Common myeloid progenitor, CD34-positive (primary cell): Measurements from ENCODE around the gene CALHM3.

ENCODE experiments used
- CTCF ChIA-PET: fragments of 350-600 bp; sonication (Branson Sonifier 250); formaldehyde crosslinking; loops from one replicate; lab custom pipeline; 2021; ENCODE audit warnings: antibody characterized with exemption; lab: Charles Lee
- POLR2A ChIA-PET: fragments of 350-600 bp; sonication (Branson Sonifier 250); formaldehyde crosslinking; loops from one replicate; lab custom pipeline; 2021; ENCODE audit warnings: antibody characterized with exemption; lab: Charles Lee
- DNase-seq, 3 donors: peaks; one replicate each; pipeline versions ENCODE4 v3.0.0 to v3.0.0-alpha.2; 2013
- H3K27ac ChIP-seq, 2 experiments: 1 replicate in 1 of 2; 2 replicates in 1 of 2; pipeline ENCODE4 v1.7.0; 2013; ENCODE audit warnings: inconsistent platforms in 2 of 2, low read length in 2 of 2, mild to moderate bottlenecking in 2 of 2, low read depth in 1 of 2, moderate library complexity in 1 of 2; ENCODE audit not compliant: severe bottlenecking in 2 of 2, insufficient read depth in 1 of 2, poor library complexity in 1 of 2
- H3K27me3 ChIP-seq, 5 experiments: replicated peaks in 2 of 5; 1 replicate in 3 of 5; 2 replicates in 2 of 5; pipeline versions ENCODE4 v1.6.1 to v1.7.0; 2013; ENCODE audit warnings: low read length in 4 of 5, mild to moderate bottlenecking in 2 of 5, moderate library complexity in 2 of 5, inconsistent platforms in 1 of 5; ENCODE audit not compliant: insufficient read depth in 5 of 5, control insufficient read depth in 4 of 5
- H3K36me3 ChIP-seq, 4 experiments: 1 replicate in 2 of 4; 2 replicates in 2 of 4; pipeline versions ENCODE4 v1.6.1 to v1.7.0; 2013; ENCODE audit warnings: low read length in 3 of 4, control low read depth in 1 of 4, mild to moderate bottlenecking in 1 of 4; ENCODE audit not compliant: control insufficient read depth in 4 of 4, insufficient read depth in 4 of 4
- H3K4me1 ChIP-seq, 4 experiments: 1 replicate in 3 of 4; 2 replicates in 1 of 4; pipeline versions ENCODE4 v1.6.1 to v1.7.1; 2013; ENCODE audit warnings: low read length in 3 of 4, mild to moderate bottlenecking in 3 of 4, control low read depth in 1 of 4, inconsistent platforms in 1 of 4, moderate library complexity in 1 of 4; ENCODE audit not compliant: control insufficient read depth in 4 of 4, insufficient read depth in 4 of 4; ENCODE audit errors: control extremely low read depth in 1 of 4
- H3K4me3 ChIP-seq, 7 experiments: 1 replicate in 4 of 7; 2 replicates in 3 of 7; pipeline versions ENCODE4 v1.5.1 to v1.7.0; 2013; ENCODE audit warnings: mild to moderate bottlenecking in 7 of 7, low read length in 6 of 7, moderate library complexity in 6 of 7, inconsistent platforms in 2 of 7, low read depth in 2 of 7, control low read depth in 1 of 7; ENCODE audit not compliant: insufficient read depth in 4 of 7, control insufficient read depth in 1 of 7; ENCODE audit errors: extremely low read depth in 1 of 7
- H3K9me3 ChIP-seq, 5 experiments: 1 replicate in 4 of 5; 2 replicates in 1 of 5; pipeline versions ENCODE4 v1.6.1 to v1.7.1; 2013; ENCODE audit warnings: low read length in 4 of 5, mild to moderate bottlenecking in 2 of 5, inconsistent platforms in 1 of 5, low read depth in 1 of 5, moderate library complexity in 1 of 5; ENCODE audit not compliant: control insufficient read depth in 4 of 5, insufficient read depth in 2 of 5; ENCODE audit errors: control extremely low read depth in 1 of 5
- WGBS: methylation state at CpG from one replicate; pipeline ENCODE4 v1.1.5; 2013; ENCODE audit not compliant: insufficient coverage; 5-methylcytosine and 5-hydroxymethylcytosine counted together

The CALHM3 gene

DNA sequence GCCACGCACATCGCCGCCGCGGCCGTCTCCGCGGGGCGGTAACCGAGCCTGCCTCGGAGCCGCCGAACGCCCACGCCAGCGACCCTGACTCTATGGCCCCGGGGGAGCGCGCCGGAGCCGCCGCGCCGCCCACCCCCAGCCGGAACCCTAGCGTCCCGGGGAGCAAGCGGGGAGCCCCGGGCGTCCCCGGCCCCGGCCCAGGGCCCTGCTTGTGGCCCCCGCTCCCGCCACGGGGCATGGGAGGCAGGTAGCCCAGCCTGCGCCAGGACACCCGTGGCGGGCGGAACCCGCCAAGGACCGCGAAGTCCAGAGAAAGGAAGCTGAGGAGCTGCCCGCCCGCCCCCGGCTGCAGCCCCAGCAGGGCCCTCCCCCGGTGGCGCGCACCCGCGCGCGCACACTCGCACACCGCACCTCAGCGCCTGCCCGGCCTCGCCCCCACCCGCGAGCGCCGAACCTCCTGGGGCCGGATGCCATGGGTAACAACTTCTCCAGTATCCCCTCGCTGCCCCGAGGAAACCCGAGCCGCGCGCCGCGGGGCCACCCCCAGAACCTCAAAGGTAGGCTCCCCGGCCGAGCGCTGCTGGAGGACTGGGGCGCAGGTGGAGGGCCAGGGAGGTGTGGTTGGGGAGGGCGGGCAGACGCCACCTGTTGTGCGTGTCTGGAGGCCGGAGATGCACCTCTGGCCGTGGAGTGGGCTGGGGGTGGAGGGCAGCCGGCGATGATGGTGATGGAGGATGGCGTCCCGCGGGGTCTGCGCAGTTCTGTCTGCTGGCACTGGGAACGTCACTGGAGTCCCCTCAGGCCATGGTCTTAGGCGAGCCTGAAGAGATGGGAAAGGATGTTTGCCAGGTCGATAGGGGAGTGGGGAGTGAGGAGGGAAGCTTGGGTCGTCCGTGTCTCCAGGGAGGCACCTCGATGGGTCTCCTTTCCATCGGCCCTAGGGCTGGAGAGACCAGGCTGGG lies 15.2 kb upstream of the CALHM3 start:
- no peaks in the 10 kb centered on the region for H3K36me3 ChIP-seq
- peak in 2 of 3 donors; percentile 46 to 51 for DNase-seq
- under 1% methylated on average over 72 of the region's 92 CpGs for WGBS
- ChIA-PET POLR2A (no interaction called here), CTCF (interaction anchor here (1.1 to 2.9 kb wide), 4 partner anchors 9 to 57 kb away, joined by 3 to 13 read pairs (median 4); no protein-coding TSS in a partner anchor)
- H3K4me1 ChIP-seq: peaks cover 0 to 18% (median 17%) of the 10 kb centered on the region in 4 experiments
- peak overlapping the region; percentile 32 to 71 (median 58) for H3K4me3 ChIP-seq
- no peak overlapping the region for H3K27ac ChIP-seq
- H3K27me3 ChIP-seq: peaks cover 2 to 63% (median 28%) of the 10 kb centered on the region in 5 experiments
- H3K9me3 ChIP-seq: no peaks in the 10 kb centered on the region

DNA sequence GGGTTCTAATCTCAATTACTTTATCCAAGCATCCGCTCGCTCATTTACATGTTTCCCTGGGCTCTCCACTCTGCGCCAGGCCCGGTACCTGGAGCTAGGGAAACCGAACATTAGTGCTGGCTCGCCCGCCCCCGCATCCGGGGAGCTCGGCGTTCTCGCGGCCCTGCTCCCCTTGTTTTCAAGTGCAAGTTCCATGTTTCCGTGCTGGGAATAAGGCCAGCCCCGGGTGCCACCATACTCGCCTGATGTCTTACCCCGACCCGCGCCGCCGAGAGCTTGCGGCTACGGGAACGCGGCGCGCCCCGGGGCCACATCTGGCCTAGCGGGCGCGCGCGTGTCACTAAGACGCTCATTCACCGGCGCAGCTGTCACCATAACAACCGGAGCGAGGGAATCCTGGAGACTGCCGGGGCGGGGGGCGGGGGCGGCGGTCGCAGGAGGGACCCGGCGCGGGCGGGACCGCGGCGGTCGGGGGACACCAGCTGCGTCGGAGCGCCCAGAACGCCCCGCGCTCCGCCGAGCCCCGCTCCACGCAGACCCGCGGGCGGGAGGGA lies 14.4 kb upstream of the CALHM3 start, which contains the start of gene NEURL1:
Gene NEURL1, plus strand, starts transcription at position 344 of the 554 bp plus-strand sequence. CDS start 683 bp downstream, outside the sequence.
- Histone ChIP-seq H3K36me3 (no peaks in the 10 kb centered on the region), H3K9me3 (no peaks in the 10 kb centered on the region), H3K27me3 (peaks cover 2 to 62% (median 28%) of the 10 kb centered on the region in 5 experiments), H3K4me1 (peaks cover 0 to 18% (median 17%) of the 10 kb centered on the region in 4 experiments), H3K27ac (no peak within 1 kb of the TSS), H3K4me3 (peak within 1 kb of the TSS; percentile 32 to 71 (median 58))
- WGBS: 4% methylated on average over 50 of the region's 65 CpGs
- DNase-seq: peak in 2 of 3 donors; percentile 51 to 68
- ChIA-PET CTCF (interaction anchor here (0.7 to 6.0 kb wide), 5 partner anchors 12 to 78 kb away, joined by 3 to 80 read pairs (median 3); partner anchors contain the start of gene CALHM1), POLR2A (no interaction called here)

DNA sequence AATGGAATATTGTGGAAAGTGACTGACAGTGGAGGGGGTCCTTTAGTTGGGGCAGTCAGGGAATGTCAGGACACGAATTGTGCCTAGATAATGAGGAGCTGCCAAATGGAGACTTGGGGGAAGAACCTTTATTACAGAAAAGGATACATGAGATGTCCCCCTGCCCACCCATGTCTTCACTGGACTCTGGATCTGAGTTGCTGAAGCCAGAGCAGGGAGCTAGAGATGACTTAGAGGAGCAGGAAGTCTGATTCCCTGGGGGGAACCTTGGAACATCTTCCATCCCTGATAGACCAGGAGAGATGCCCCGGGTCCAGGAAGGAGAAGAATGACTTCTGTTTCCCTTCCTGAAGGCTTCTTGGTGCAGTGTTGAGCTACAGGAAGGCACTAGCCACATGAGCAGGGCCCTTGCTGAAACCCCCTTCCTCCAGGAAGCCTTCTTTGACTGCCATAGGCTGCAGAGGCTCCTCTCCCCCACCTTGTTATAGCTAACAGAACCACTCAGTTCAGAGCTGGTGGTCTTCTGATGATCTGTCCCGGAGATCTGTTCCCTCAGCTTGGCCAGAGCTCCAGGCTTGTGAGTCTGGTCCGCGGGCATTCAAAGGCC lies 13.7 kb upstream of the CALHM3 start:
- POLR2A ChIA-PET: interaction anchor here (1.6 kb wide), 1 partner anchor 75 kb away, joined by 3 read pairs; no protein-coding TSS in a partner anchor
- H3K9me3 ChIP-seq: no peaks in the 10 kb centered on the region
- CTCF ChIA-PET: interaction anchor here (0.7 to 6.0 kb wide), 12 partner anchors 12 to 193 kb away, joined by 3 to 80 read pairs (median 3); partner anchors contain the start of gene CALHM1
- no peak for DNase-seq
- H3K27me3 ChIP-seq: peaks cover 2 to 59% (median 28%) of the 10 kb centered on the region in 5 experiments
- H3K4me1 ChIP-seq: peaks cover 0 to 18% (median 17%) of the 10 kb centered on the region in 4 experiments
- 82% methylated on average over 5 of the region's 5 CpGs for WGBS
- H3K4me3 ChIP-seq: peak overlapping the region in 1 of 7 experiments; percentile 34
- no peaks in the 10 kb centered on the region for H3K36me3 ChIP-seq
- no peak overlapping the region for H3K27ac ChIP-seq

DNA sequence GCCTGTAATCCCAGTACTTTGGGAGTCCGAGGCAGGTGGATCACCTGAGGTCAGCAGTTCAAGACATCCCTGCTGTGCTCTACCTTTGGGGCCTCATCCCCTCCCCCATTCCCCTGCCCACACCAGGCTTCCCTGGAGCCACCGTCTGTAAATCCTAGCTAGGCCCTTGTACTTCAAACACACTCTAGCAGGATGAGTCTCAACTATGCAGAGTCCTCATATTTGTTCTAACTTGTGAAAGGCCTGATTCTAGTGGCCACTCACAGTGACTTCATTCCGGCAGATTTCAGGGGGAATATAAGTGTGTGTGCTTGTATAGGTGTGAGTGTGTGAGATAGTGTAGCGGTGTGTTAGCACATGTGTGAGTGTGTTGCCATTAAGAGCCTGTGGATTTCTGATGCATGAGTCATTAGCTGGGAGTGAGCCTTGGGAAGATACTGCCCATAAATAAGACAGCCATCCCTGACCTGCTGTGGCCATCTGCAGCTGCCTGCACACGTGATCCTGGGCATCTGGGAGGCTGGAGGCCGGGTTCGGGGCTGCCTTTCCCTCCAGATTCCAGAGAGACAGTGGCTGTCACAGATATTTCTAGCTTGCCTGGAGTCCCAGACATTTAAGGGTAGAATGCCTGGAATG lies 12.8 kb upstream of the CALHM3 start:
- WGBS: 98% methylated on average over 5 of the region's 7 CpGs
- no peak for DNase-seq
- Histone ChIP-seq H3K27ac (no peak overlapping the region), H3K27me3 (peaks cover 2 to 50% (median 23%) of the 10 kb centered on the region in 5 experiments), H3K9me3 (no peaks in the 10 kb centered on the region), H3K4me1 (peaks cover 0 to 18% (median 17%) of the 10 kb centered on the region in 4 experiments), H3K4me3 (no peak overlapping the region), H3K36me3 (no peaks in the 10 kb centered on the region)
- ChIA-PET CTCF (interaction anchor here (0.8 to 6.0 kb wide), 12 partner anchors 9 to 194 kb away, joined by 3 to 80 read pairs (median 4); partner anchors contain the start of gene CALHM1), POLR2A (interaction anchor here (1.6 kb wide), 1 partner anchor 74 kb away, joined by 3 read pairs; no protein-coding TSS in a partner anchor)

DNA sequence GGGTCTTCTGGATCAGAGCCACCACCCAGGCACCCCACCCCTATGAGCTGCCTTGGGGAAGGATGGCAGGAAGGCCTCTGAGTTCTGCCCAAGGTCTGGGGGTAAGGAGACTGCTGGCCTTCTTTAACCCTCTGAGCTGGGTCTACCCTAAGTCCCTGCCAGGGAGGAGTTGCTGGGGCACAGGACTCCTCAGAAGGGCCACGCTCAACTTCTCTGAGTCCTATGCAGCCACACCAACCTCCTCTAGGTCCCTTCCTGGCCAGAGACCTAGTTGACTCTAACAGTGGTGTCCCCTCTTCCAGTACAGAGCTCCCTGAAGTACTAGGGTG lies 11.9 kb upstream of the CALHM3 start:
- POLR2A ChIA-PET: interaction anchor here (0.6 kb wide), 1 partner anchor 12 kb away, joined by 6 read pairs; no protein-coding TSS in a partner anchor
- Histone ChIP-seq H3K27me3 (peaks cover 0 to 41% (median 20%) of the 10 kb centered on the region in 5 experiments), H3K27ac (no peak overlapping the region), H3K9me3 (no peaks in the 10 kb centered on the region), H3K4me1 (peaks cover 0 to 18% (median 17%) of the 10 kb centered on the region in 4 experiments), H3K4me3 (no peak overlapping the region), H3K36me3 (no peaks in the 10 kb centered on the region)
- CTCF ChIA-PET: interaction anchor here (0.7 to 6.0 kb wide), 7 partner anchors 8 to 102 kb away, joined by 3 to 80 read pairs (median 4); no protein-coding TSS in a partner anchor
- WGBS: no CpG with 5 or more reads among the region's 1 CpG
- no peak for DNase-seq

DNA sequence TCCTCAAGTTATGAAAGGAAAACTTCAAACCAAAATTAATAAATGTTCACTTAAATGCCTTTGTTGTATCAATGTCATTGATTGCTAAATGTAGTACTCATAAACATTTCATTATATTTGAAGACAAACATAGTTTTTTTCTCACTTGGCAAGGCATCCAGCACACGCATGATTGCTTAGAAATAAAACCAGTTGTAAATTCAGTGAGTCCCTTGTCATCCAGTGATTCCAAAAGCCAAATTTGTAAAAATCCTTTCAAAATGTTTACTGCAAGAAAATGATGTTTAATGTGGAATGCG lies 8.3 kb upstream of the CALHM3 start:
- ChIA-PET POLR2A (no interaction called here), CTCF (interaction anchor here (1.6 to 5.3 kb wide), 3 partner anchors 11 to 71 kb away, joined by 3 to 147 read pairs (median 27); no protein-coding TSS in a partner anchor)

More for the DNA sequence above, 8.3 kb upstream of the CALHM3 start:
- peaks cover 0 to 3% (median 1%) of the 10 kb centered on the region in 4 experiments for H3K4me1 ChIP-seq
- H3K27ac ChIP-seq: no peak overlapping the region
- no peak overlapping the region for H3K4me3 ChIP-seq
- 100% methylated on average over 1 of the region's 2 CpGs for WGBS
- peaks cover 0 to 6% (median under 1%) of the 10 kb centered on the region in 5 experiments for H3K27me3 ChIP-seq
- H3K36me3 ChIP-seq: no peaks in the 10 kb centered on the region
- H3K9me3 ChIP-seq: no peaks in the 10 kb centered on the region
- no peak for DNase-seq
